OCI-LY3 (cell line): Measurements from ENCODE around the gene TMEM239.
A peak's percentile ranks its signal among the peaks of the same experiment; 100 is the strongest.

ENCODE experiments used
- H2AFZ ChIP-seq: fragments of 200-600, 300-600 bp; shearing (Covaris generic); 2 replicates; pipeline ENCODE4 v1.6.0; 2014; ENCODE audit warnings: antibody characterized with exemption, low read depth, low read length
- H3K27ac ChIP-seq: fragments of 200-600, 300-600 bp; sonication (generic); 2 replicates; pipeline ENCODE4 v1.5.1; 2014; ENCODE audit warnings: mild to moderate bottlenecking, low read length, moderate library complexity, mixed read lengths
- H3K27me3 ChIP-seq: fragments of 200-600, 300-600 bp; sonication (generic); 2 replicates; pipeline ENCODE4 v1.6.1; 2014; ENCODE audit warnings: low read depth, low read length, mixed read lengths
- H3K36me3 ChIP-seq: fragments of 200-600, 300-600 bp; sonication (generic); replicated peaks from 2 replicates; pipeline ENCODE3; 2014; ENCODE audit warnings: low read depth, low read length, mixed read lengths
- H3K4me1 ChIP-seq: fragments of 300-600, 200-600 bp; sonication (generic); 2 replicates; pipeline ENCODE4 v1.6.1; 2014; ENCODE audit warnings: low read length, mixed read lengths
- H3K4me2 ChIP-seq: fragments of 200-600, 300-600 bp; sonication (generic); 2 replicates; pipeline ENCODE4 v1.6.1; 2014; ENCODE audit warnings: low read length, mixed read lengths
- H3K4me3 ChIP-seq: fragments of 300-600, 200-600 bp; sonication (generic); 2 replicates; pipeline ENCODE4 v1.5.1; 2014; ENCODE audit warnings: antibody characterized with exemption, mild to moderate bottlenecking, low read length, moderate library complexity
- H3K79me2 ChIP-seq: fragments of 300-600, 200-600 bp; shearing (Covaris generic); 2 replicates; pipeline ENCODE4 v1.6.1; 2014; ENCODE audit warnings: mild to moderate bottlenecking, low read length, mixed read lengths
- H3K9ac ChIP-seq: fragments of 300-600, 200-600 bp; shearing (Covaris generic); 2 replicates; pipeline ENCODE4 v1.6.0; 2014; ENCODE audit warnings: mild to moderate bottlenecking, low read length, moderate library complexity
- H3K9me3 ChIP-seq: fragments of 200-600, 300-600 bp; shearing (Covaris generic); 2 replicates; pipeline ENCODE4 v1.6.1; 2014; ENCODE audit warnings: low read length, mixed read lengths; ENCODE audit not compliant: insufficient read depth
- H4K20me1 ChIP-seq: fragments of 200-600, 300-600 bp; sonication (generic); 2 replicates; pipeline ENCODE4 v1.6.1; 2016; ENCODE audit warnings: low read length, mixed read lengths; ENCODE audit not compliant: insufficient read depth
- CTCF ChIP-seq: fragments of 200-600, 300-600 bp; sonication (generic); IDR thresholded peaks from 2 replicates; pipeline ENCODE4 v1.5.1; 2014; ENCODE audit warnings: antibody characterized with exemption, low read length, low read depth
- EZH2phosphoT487 ChIP-seq: fragments of 200-600 bp; shearing (Covaris generic); IDR thresholded peaks from 2 replicates; pipeline ENCODE4 v1.6.1; 2018; ENCODE audit warnings: antibody characterized with exemption, mixed run types, low read depth

TMEM239 gene

DNA sequence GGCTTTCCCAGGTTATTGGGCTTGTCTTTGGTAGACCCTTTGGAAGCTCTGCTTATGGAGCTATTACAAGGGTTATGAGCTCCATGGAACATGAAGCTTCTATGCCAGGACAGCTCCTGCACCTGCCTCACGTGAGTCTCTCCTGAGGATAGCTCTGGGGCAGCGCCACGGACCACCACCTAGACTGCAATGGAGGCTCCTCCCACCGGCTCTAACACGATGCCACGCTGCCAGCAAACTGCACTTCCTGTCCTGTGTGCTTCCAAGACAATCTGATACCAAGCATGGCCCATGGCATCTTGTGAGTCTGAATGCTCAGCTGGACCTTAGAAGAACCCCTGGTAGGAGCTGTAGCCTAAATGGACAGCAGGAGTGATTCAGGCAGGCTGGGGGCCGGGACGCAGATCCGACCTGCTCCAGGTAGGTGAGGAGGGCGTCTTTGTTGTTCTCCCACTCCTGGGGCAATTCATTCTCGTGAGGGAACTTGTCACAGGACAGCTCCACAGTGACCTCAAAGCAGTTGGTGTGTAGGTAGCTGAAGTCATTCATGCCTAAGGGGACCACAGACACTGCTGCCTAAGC, 21.2 kb upstream of the TMEM239 start:
- H3K9ac ChIP-seq = no peak overlapping the region
- no peak overlapping the region for H3K4me2 ChIP-seq
- TF ChIP-seq EZH2phosphoT487 (no peak), CTCF (no peak)
- no peak overlapping the region for H2AFZ ChIP-seq
- peaks cover 17% of the 10 kb centered on the region for H3K4me1 ChIP-seq
- H3K27me3 ChIP-seq = peaks cover 24% of the 10 kb centered on the region; the same call in 1 of the 2 replicates
- no peaks in the 10 kb centered on the region for H3K36me3 ChIP-seq
- H3K27ac ChIP-seq = no peak overlapping the region
- H4K20me1 ChIP-seq = no peaks in the 10 kb centered on the region
- no peaks in the 10 kb centered on the region for H3K79me2 ChIP-seq
- H3K4me3 ChIP-seq = no peak overlapping the region
- no peaks in the 10 kb centered on the region for H3K9me3 ChIP-seq

DNA sequence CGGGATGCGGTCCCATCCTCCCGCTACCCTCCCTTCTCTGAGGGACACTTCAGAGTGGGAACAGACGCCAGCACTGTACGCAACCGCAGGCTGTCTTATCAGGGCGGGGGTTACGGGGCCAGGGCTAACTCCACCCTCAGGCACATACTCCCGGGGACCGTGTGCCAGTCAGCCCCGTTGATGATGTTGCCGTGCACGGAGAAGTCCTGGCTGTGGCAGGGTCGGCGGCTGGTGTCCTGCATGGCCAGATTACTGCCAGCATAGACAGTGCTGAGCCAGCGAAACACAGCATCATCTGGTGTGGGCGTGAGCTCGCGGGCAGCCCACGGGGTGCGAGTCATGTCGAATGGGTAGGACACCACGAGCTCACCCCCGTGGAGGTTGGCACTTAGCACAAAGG, 20.7 kb upstream of the TMEM239 start:
- no peak overlapping the region for H3K4me2 ChIP-seq
- H3K4me1 ChIP-seq = peaks cover 17% of the 10 kb centered on the region
- no peak overlapping the region for H3K27ac ChIP-seq
- no peaks in the 10 kb centered on the region for H3K36me3 ChIP-seq
- no peaks in the 10 kb centered on the region for H3K9me3 ChIP-seq
- H3K9ac ChIP-seq = no peak overlapping the region
- H4K20me1 ChIP-seq = no peaks in the 10 kb centered on the region
- H3K4me3 ChIP-seq = no peak overlapping the region
- TF ChIP-seq EZH2phosphoT487 (no peak), CTCF (no peak)
- H3K79me2 ChIP-seq = no peaks in the 10 kb centered on the region
- H3K27me3 ChIP-seq = peaks cover 24% of the 10 kb centered on the region; the same call in 1 of the 2 replicates
- H2AFZ ChIP-seq = no peak overlapping the region

- Histone ChIP-seq H3K36me3 (no peaks in the 10 kb centered on the region), H3K27me3 (peaks cover 25% of the 10 kb centered on the region; the same call in 1 of the 2 replicates), H3K4me3 (no peak overlapping the region), H3K9ac (no peak overlapping the region), H4K20me1 (no peaks in the 10 kb centered on the region), H3K9me3 (no peaks in the 10 kb centered on the region), H3K79me2 (no peaks in the 10 kb centered on the region), H3K4me1 (peaks cover 22% of the 10 kb centered on the region), H3K27ac (no peak overlapping the region), H2AFZ (no peak overlapping the region), H3K4me2 (no peak overlapping the region)
- TF ChIP-seq CTCF (no peak), EZH2phosphoT487 (no peak)
Observed at GRCh38 chr20:2796011-2796660, 20.0 kb upstream of the TMEM239 start.

- Histone ChIP-seq H3K79me2 (no peaks in the 10 kb centered on the region), H4K20me1 (no peaks in the 10 kb centered on the region), H3K9me3 (no peaks in the 10 kb centered on the region), H3K9ac (no peak overlapping the region), H3K4me1 (peaks cover 27% of the 10 kb centered on the region), H3K4me2 (no peak overlapping the region), H3K27ac (no peak overlapping the region), H3K27me3 (peaks cover 21% of the 10 kb centered on the region), H3K36me3 (no peaks in the 10 kb centered on the region), H3K4me3 (no peak overlapping the region), H2AFZ (0 out of 2 replicates have a peak overlapping the region, but pooled peaks have one; percentile 25)
- TF ChIP-seq EZH2phosphoT487 = no peak
Observed at GRCh38 chr20:2797136-2797983, 18.8 kb upstream of the TMEM239 start.
